GM21786 (cell line): ENCODE data around the gene CDKN3.
"Not testable (repeated sequence)": the region's sequence is repeated elsewhere in the genome, so short reads cannot be mapped to it uniquely, and the experiment has no call there.

Experiments
- ATAC-seq: cut with Tn5 transposase; IDR thresholded peaks from one replicate; pipeline ENCODE4 v1.9.1; 2021; ENCODE audit not compliant: unreplicated experiment

The CDKN3 gene

DNA sequence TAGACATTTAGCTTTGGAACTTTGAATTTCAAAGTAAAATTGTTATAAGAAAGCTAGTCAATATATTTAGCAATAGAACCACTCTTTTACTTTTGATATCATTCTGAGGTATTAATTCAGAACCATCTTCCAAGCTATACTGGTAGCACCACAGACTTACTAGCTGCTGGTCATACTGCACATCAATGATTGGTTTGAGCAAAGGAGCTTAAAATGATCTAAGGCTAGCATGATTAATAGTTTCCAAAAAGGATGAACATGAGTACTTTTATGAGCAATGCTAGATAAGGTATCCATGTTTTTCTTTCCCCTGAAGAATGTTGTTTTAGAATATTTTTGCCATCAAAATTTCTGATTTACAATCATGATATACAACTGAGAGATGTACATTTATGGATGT lies 27.2 kb downstream of the CDKN3 start:
- no peak for ATAC-seq

DNA sequence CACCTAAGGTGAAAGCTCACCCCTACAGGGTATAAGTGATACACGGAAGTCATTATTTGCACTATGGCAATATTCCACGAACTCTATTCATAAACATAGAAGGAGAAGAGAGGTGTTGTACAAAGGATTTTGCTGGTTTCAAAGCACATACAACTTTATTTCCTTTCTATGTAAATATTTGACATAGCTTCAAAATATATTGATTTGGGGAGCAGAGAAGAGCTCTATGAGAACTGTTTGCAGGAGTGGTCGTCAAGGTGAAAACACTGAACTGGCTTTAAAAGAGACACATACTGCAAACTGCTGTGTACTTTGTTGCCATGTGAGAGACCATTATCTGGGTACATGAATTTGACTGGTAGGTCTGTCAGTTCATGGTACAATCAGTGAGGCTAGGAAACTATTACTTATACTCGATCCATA lies 27.7 kb downstream of the CDKN3 start:
- ATAC-seq = no peak

DNA sequence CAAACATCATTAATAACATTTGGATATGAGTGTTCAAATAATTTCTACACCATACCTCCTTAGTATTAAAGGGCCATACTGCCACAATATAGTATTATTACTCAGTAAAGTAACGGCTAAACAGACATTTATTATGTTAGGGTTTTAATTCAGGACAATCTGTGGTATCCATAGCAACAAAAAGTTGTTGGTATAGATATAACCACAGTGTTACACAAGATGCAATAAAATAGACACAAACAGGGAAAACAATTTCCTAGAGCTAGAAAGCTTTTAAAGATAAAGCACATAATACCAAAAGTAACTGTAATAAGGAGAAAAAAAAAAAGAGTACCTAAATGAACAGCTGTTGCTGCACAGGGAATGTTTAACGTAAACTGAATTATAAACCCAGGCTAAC lies 28.3 kb downstream of the CDKN3 start:
- no peak for ATAC-seq

DNA sequence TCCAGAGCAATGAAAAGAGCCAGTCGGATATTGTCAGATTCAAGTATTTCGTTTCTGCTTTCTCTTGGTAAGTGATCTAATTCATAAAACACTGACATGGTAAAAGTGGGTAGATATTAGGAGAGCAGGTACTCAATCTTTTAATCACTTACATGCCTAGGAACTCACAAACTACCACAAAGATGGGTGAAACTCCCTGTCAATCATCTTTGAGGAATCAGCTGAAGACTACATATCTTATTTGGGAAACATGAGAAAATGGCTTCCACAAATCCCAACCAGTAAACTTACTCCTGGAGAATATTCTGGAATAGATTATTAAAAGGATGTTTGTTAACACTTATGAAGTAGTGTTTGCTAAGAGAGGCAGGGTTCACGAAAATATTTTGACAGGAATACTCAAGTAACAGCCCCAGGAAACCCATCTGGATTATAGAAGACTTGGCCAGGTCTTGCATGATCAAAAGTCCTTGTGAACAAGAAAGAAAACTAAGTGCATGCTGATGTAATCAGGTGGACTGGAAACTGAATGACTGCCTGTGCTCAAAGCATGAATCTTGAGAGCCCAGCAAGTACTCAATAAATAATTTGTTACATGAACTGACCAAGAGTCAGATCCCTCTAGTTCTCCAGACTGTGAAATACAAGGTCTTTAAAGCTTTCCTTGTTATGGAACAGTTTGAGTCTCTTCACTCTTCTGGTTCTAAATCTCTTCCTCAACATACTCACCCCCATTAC lies 28.9 kb downstream of the CDKN3 start:
- ATAC-seq = no peak

DNA sequence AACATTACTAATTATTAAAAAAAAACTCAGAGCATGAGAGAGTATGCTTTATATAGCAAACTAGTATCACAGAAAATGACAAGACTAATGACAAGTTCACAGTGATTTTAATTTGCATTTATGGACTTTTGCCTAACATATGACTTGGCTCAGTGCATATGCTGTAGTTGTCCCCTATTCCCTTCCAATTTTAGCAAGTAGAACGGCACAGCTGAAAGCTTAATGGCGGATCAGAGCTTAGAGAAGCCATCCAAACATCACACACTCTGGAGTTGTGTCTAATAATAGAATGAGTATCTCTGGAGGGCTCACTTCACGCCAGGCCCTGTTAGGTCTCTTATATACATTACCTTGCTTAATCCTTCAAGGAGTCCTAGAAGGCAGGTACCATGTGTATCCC lies 31.1 kb downstream of the CDKN3 start:
- ATAC-seq = no peak

DNA sequence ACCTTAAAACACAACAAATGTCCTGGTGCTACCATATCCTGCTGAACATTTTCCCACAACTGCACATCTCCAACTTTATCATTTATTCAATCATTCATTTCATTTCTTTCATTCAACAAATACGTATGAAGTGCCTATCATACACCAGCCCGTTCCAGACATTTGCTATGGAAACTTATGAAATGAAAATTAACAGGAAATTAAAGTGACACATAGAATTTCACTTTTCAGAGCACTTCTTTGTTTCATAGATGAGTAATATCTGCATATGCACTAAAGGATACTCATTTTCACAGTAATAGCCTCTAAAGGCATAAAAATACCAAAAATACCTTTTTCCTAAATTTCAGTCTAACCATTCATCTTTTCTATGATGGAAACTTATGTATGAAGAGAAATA lies 31.7 kb downstream of the CDKN3 start:
- no peak for ATAC-seq

DNA sequence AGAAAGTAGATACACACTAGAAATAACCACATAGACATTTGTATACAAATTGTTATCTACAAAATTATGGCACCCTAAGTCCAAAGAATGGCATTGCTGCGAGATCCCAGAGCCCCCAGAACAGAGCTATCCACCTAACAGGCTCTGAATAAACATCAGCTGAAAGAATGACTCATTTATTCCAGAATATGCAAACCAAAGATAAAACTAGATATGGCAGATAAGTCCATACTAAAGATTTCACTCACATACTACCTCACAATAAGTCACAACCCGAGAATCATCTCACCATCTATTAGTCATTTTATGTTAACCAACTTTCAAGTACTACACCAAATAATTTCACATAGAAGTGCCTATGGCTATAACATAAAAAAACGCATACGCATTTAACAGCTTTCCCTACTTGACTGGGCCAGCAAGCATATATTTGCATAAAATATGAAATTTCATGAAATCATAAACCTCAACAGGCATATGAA lies 38.7 kb downstream of the CDKN3 start:
- peak; percentile 40 for ATAC-seq

DNA sequence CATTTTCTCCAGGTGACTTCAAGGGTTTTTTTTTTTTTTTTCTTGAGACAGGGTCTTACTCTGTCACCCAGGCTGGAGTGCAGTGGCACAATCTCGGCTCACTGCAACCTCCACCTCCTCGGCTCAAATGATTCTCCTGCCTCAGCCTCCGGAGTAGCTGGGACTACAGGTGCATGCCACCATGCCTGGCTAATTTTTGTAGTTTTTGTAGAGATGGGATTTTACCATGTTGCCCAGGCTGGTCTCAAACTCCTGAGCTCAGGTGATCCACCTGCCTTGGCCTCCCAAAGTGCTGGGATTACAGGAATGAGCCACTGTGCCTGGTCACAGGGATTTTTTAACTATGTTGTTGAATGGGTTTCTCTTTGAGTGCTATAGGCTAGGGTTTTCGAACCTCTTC lies 41.1 kb downstream of the CDKN3 start:
- not testable (repeated sequence) for ATAC-seq

DNA sequence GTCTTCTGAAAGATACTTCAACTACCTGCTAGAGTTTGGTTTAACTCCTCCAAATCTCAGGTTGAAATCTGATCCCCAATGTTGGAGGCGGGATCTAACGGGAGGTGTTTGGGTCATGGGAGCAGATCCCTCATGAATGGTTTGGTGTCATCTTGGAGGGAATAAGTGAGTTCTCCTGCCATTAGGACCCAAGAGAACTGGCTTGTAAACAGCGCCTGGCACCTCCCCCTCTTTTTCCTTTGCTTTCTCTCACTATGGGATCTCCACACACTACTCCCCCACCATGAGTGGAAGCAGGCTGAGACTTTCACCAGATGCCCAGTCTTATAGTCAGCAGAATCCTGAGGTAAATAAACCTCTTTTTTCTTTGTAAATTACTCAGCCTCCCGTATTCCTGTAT lies 41.9 kb downstream of the CDKN3 start:
- ATAC-seq = no peak

DNA sequence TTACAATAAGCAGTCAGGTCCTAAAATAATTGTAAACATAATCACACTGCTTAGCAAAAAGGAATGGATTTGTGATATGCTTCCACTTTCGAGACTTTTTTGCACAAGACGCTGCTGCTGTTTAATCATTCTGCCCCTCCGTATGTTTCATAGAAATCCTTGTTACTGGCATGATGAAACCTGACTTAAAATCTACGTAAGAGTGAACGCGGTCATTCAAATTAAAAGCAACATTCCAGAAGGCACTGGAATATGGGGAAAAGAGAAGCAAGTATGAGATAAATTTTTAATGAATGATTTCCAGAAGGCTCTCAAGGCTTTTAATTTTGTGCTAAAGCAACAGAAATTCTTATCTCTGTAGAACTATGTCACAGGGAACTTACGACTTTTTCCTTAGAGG lies 43.2 kb downstream of the CDKN3 start:
- ATAC-seq = no peak

DNA sequence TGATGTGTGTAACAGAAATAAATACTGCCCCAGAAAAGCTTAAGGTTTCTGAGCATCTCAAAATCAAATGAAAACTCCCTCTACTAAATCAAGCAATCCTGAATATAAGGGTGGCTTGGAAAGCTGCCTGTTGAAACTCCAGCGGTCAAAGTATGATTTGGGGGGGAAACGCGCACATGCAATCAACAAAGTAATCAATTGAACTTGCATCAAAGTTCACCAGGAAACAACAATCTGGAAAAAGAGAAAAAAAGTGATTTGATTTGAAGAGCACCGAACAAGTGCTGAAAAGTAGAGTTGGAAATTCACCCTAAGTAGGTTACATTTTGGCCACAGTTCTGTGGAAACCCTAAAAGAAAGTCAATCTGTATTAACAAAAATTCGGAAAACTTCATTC lies 43.7 kb downstream of the CDKN3 start:
- no peak for ATAC-seq

DNA sequence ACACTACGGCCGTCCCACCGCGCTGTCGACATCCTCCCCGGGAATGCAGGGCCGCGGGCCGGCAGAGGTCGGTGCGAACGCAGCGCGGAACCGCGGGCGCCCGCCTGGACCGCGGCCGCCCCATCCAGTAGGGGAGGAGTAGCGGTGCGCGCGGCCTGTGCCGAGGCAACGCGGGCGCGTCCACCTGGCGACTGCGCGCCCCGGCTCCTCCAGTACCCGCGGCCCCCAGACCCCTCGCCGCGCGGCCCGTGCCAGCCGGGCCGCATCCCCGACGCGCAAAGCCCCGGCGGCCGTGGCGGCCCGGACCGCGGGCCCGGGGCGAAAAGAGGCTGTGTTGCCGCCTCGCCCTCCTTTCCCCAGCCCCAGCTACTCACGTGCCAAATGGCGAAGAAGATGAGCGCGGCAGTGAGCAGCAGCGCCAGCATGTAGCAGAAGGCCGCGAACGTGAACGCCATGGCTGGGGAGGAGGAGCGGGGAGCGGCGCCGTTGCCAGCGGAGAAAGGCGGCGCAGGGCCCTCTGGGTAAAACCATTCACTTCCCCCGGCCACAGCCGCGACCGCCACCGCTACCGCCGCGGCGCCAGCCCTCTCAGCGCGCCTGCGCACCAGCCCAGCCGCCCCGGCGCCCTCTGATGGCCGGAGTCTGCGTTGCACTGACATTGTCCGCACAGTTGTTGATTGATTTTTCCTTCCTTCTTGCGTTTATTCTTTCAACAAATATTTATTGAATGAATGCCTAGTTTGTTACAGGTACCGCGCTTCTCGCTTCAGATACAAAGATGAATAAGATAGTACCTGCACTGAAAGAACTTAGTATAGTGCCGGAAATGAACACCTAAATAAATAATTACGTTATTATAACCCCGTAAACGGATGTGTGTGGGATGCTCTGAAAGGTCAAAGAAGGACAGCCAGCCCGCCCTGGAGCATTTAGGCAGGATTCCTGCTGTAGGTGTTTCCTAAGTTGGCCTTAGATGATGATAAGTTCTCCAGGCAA lies 44.4 kb downstream of the CDKN3 start, which contains the start of gene CNIH1:
Gene CNIH1 (minus strand): TSS at position 502 of the 996 bp plus-strand sequence. CDS start 47 bp downstream, at position 455.
- peak; percentile 95 for ATAC-seq

DNA sequence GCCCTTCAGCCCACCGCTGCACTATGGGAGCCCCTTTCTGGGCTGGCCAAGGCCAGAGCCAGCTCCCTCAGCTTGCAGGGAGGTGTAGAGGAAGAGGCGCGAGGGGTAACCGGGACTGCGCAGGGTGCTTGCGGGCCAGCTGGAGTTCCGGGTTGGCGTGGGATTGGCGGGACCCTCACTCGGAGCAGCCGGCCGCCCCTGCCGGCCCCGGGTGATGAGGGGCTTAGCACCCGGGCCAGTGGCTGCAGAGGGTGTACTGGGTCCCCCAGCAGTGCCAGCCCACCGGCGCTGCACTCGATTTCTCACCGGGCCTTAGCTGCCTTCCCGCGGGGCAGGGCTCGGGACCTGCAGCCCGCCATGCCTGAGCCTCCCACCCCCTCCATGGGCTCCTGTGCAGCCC lies 46.2 kb downstream of the CDKN3 start:
- not testable (repeated sequence) for ATAC-seq

DNA sequence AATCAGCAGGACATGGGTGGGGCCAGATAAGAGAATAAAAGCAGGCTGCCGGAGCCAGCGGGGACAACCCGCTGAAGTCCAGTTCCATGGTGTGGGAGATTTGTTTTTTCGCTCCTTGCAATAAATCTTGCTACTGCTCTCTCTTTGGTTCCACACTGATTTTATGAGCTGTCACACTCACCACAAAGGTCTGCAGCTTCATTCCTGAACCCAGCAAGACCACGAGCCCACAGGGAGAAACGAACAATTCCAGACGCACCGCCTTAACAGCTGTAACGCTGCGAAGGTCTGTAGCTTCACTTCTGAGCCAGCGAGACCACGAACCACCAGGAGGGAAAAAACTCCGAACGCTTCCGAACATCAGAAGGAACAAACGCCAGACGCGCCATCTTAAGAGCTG lies 47.2 kb downstream of the CDKN3 start:
- ATAC-seq = no peak

DNA sequence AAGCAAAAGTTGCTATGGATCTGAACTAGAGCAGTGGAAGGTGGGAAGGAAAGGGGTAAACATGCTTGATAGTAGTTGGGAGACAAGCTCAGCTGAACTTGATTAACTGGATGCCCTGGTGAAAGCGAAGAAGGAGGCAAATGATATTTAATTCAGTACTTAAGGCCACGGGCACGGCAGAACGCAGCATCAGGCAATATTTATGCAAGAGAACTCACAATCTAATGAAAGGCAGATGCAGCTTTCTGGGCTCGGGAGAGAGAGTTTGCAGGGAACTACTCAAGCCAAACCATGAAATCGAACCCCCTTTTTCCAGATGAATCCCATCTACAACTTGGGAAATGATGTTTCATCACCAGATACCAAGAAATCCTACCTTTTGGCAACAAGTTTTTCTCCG lies 47.9 kb downstream of the CDKN3 start:
- no peak for ATAC-seq

DNA sequence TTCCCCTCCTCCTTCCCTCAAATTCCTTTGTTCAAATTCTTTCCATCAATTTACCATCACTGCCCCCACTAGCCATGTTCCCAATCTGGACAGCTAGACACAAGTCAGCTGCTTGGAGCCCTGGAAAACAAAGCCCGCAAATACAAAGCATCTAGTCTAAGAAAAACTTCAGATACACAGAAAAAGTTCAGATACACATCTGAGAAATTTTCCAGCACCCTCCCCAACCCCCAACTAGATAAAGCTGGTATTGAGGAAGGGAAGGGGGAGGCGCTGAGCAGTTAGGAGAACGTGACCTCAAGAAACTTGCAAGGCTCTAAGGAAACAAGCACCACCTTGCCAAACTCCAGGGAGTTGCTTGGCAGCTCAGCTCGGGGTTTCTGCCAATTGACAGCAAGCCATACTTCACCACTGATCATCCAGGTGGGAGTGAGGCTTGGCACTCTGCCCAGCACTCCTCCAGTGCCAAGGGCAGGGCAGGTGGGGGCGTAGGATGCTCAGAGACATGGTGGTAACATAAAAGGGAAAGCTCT lies 49.4 kb downstream of the CDKN3 start:
- no peak for ATAC-seq

DNA sequence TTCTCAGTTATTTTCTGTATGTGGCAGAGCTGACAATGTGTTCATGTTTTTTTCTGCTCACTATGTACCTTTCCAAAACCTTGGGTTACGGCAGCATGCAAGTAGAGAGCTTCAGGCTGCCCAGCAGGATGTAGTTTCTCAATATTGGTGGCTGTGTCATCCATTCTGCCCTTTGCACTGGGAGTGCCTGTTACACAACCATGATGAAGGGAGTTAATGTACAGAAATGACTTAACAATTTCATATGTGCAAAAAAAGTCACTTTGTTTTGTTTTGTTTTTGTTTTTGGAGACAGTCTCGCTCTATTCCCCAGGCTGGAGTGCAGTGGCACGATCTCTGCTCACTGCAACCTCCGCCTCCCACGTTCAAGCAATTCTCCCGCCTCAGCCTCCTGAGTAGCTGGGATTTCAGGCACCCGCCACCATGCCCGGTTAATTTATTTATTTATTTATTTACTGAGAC lies 50.5 kb downstream of the CDKN3 start:
- ATAC-seq = no peak

DNA sequence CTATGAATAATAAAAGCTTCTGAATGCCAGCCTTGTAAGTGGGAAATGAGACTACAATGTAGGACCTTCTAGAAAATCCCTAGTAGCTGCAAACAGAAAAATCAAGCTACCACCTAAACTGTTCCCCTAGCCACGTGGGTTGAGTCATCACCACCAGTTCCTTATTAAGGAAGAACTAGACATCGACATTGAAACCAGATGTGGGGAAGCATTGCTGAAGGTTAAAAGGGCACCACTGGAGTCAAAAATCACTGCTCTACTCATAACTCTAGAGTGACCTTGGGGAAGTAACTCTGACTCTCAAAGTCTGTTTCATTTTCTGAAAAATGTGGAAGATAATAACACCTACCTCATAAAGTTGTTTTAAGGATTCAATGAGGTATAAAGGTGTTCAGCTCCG lies 53.7 kb downstream of the CDKN3 start:
- ATAC-seq = peak; percentile 84

DNA sequence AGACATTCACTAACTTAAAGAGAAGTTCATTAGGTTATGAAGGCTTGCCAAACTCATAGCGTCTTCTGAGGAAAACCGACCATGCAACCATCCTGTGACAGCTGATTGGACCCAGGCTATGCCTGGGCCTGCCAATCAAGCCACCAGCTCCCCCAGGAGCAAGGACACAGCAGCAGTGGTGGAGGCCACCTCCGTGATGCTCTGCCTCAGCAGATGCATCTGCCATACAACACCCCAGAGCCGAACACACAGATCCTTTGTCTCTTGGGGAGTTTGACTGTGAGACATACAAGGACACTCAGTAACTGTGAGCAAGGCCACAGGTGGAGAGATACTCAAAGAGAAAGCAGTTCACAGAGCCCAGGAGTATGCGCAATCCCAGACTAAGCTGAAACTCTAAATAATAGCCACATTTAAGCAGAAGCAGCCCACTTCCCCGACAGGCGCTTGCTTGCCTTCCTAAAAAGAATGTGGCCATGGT lies 54.4 kb downstream of the CDKN3 start:
- no peak for ATAC-seq

DNA sequence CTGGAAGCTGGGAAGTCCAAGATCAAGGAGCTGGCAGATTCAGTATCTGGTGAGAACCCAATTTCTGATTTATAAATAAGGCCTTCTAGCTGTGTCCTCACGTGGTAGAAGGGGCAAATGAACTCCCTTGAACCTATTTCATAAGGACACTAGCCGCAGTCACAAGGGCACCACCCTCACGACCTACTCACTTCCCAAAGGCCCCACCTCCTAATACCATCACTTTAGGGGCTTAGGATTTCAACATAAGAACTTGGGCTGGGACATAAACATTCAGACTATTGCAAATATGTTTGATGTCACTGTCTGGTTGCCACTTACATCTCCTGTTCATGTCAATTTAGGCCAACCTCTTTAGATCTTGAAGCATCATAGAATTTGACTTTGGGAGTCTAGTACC lies 55.2 kb downstream of the CDKN3 start:
- ATAC-seq = no peak

DNA sequence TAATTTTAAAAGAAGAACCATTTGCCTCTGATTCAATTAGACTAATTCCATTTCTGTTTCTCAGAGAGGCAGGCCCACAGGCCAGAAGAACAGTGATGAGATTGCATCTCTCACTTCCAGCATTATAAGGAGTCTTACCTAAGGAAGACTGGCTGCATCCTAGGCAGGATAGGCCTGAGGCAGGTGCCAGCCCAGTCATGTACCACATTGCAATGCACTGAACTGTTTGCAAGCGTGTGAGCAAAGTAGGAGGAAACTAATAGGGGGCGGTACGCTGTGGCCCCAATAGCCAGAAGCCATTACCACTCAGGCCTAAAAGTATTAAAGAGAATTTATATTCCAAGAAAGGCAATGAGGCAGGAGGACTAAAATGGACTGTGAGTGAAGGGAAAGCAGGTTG lies 56.4 kb downstream of the CDKN3 start:
- no peak for ATAC-seq
